BJ (cell line): ENCODE measurements around the gene CCDC106. TPM values are rescaled to one million over a fixed set of nuclear protein-coding genes. Genes with fewer than 3 reads are reported as not detected.

Experiments used
- CTCF ChIA-PET: fragments of 350-600 bp; formaldehyde crosslinking; extraction: SDS; loops from one replicate; lab custom pipeline; 2021; ENCODE audit warnings: antibody characterized with exemption, inconsistent platforms; lab: Yijun Ruan, JAX
- POLR2A ChIA-PET: fragments of 300-600 bp; sonication (Branson Sonifier 250); formaldehyde crosslinking; extraction: SDS; loops from one replicate; lab custom pipeline; 2021; ENCODE audit warnings: antibody characterized with exemption; lab: Charles Lee
- DNase-seq: peaks from one replicate; pipeline ENCODE4 v3.0.0-alpha.2; 2011; ENCODE audit warnings: low read depth
- H3K27me3 ChIP-seq: 2 replicates; pipeline ENCODE4 v1.6.0; 2011; ENCODE audit warnings: low read length; ENCODE audit not compliant: control insufficient read depth, insufficient read depth
- H3K36me3 ChIP-seq: 2 replicates; pipeline ENCODE4 v1.5.1; 2011; ENCODE audit warnings: low read length; ENCODE audit not compliant: control insufficient read depth, insufficient read depth
- H3K4me3 ChIP-seq: 2 replicates; pipeline ENCODE4 v1.5.1; 2011; ENCODE audit warnings: low read depth, mild to moderate bottlenecking, control low read depth, low read length
- CTCF ChIP-seq: IDR thresholded peaks from 2 replicates; pipeline ENCODE4 v1.5.1; 2011; ENCODE audit warnings: low read depth, mild to moderate bottlenecking, control low read depth, inconsistent platforms, low read length, moderate library complexity; ENCODE audit not compliant: insufficient read depth
- polyA plus RNA-seq: library from polyadenylated mRNA; depleted of rRNA; stranded (reverse); fragments of >200 nt; gene quantifications from 2 replicates; pipeline ENCODE4 v1.2.3, GENCODE V29; 2011

The CCDC106 gene
- polyA plus RNA-seq, 1 experiment: 8.9 TPM

- POLR2A ChIA-PET: interaction anchor here (0.6 kb wide), 1 partner anchor 19 kb away, joined by 3 read pairs; the partner anchor contains the start of gene FIZ1
Observed at GRCh38 chr19:55618426-55618825, 29.6 kb upstream of the CCDC106 start.

DNA sequence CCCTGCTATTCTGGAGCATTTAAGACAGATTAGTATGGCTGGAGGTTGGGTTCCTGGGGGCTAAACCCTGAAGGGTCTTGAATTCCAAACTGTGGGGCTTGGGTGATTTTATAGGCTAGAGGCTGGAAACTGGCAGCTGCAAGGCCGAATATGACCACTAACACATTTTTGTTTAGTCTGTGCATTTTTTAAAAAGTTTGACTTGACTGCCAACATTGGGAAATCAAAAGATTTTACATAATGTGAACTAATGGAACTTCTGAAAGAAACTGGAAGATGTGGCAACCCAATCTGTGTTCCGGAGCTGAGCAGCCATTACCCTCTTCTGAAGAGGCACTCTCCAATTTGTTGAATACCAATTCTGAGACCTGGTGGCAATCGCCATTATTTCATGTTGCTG lies 28.7 kb upstream of the CCDC106 start:
- ChIA-PET POLR2A (no interaction called here), CTCF (interaction anchor here (0.5 to 5.0 kb wide), 9 partner anchors 8 to 193 kb away, joined by 3 to 40 read pairs (median 4); partner anchors contain the start of gene ZNF865)
- H3K27me3 ChIP-seq: no peaks in the 10 kb centered on the region
- TF ChIP-seq CTCF: no peak
- H3K36me3 ChIP-seq: peaks cover 23% of the 10 kb centered on the region
- no peak for DNase-seq
- H3K4me3 ChIP-seq: no peak overlapping the region

More at GRCh38 chr19:55618426-55618825, 29.6 kb upstream of the CCDC106 start:
- Histone ChIP-seq H3K36me3 (peaks cover 25% of the 10 kb centered on the region), H3K4me3 (no peak overlapping the region), H3K27me3 (no peaks in the 10 kb centered on the region)
- no peak for TF ChIP-seq CTCF
- CTCF ChIA-PET: interaction anchor here (1.8 to 5.0 kb wide), 4 partner anchors 12 to 115 kb away, joined by 4 to 40 read pairs (median 4); partner anchors contain the start of gene ZNF865
- DNase-seq: no peak

DNA sequence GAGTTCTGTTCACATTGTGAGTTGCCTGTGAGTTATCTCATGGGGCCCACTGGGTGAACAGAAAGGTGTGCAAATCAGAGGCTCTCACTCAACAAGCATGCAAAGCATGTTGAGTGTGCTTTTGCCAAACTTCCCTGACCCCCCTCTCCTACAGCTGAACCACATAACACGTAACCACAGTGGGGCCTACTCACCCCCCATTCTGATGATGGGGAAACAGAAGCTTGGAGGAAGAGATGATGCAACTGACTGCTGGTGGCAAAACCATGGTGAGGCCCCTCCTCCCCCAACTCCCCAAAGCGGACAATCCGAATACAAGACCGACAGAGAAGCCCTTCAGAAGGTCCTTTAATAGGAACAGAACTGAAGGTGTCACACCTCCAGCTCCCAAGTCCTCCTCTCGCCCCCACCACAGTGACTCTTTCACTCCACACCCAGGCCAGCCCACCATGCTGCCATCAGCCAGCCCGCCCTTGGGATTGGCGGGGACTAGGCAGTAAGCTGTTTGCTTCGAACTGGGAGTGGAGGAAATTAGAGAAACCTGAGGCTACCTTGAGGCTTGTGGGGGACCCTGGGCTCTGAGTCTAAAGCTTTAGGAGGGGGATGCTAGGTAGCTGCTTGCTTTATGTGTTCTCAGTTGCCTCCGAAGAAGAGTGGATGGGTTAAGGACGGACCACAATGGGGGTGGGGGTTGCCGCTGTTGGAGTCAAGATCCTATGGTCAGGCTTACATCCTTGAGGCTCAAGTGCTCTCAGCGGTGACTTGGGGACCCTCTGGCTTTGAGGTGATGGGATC lies 27.4 kb upstream of the CCDC106 start:
- no peak for TF ChIP-seq CTCF
- Histone ChIP-seq H3K4me3 (no peak overlapping the region), H3K27me3 (no peaks in the 10 kb centered on the region), H3K36me3 (peaks cover 21% of the 10 kb centered on the region)
- POLR2A ChIA-PET: no interaction called here
- no peak for DNase-seq
- CTCF ChIA-PET: interaction anchor here (1.2 to 5.0 kb wide), 5 partner anchors 11 to 153 kb away, joined by 3 to 40 read pairs (median 5); partner anchors contain the start of gene ZNF865

DNA sequence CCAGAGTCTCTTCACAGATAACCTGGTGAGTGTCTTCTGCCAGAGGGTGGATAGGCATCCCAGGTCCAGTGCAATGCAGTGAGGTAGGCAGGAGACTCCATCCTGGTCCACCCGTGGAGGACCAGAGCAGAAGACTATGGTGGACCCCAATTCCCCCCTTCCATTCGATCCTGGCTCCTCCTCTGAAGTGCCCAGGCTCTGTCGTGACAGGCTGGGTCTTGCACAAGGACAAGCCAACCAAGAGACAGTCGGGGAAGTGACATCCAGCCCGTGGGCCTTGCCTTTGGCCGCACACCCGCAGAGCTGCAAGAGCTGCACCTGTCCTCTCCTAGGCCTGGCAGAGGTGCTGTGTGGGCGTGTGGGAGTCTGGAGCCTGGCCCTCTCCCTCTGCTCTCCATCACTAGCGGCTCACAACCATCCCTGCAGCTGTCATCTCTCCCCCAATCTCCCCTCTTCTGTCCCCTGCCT lies 26.8 kb upstream of the CCDC106 start:
- peaks cover 19% of the 10 kb centered on the region for H3K36me3 ChIP-seq
- CTCF ChIA-PET: interaction anchor here (1.9 to 5.0 kb wide), 2 partner anchors 11 to 15 kb away, joined by 7 to 40 read pairs; partner anchors contain the start of gene ZNF865
- no peak for TF ChIP-seq CTCF
- H3K27me3 ChIP-seq: no peaks in the 10 kb centered on the region
- no peak for DNase-seq
- POLR2A ChIA-PET: no interaction called here
- H3K4me3 ChIP-seq: no peak overlapping the region

GRCh38 chr19:55621673-55622231 lies 26.3 kb upstream of the CCDC106 start:
- ChIA-PET CTCF (interaction anchor here (1.9 kb wide), 1 partner anchor 10 kb away, joined by 7 read pairs; no protein-coding TSS in a partner anchor), POLR2A (no interaction called here)
- H3K27me3 ChIP-seq: no peaks in the 10 kb centered on the region
- TF ChIP-seq CTCF: no peak
- H3K4me3 ChIP-seq: no peak overlapping the region
- peaks cover 14% of the 10 kb centered on the region for H3K36me3 ChIP-seq
- no peak for DNase-seq
